Right renal pelvis (tissue), 4 donors: ENCODE measurements around the gene KLHL18. TPM values are rescaled to one million over a fixed set of nuclear protein-coding genes. Genes with fewer than 3 reads are reported as not detected.
"Not testable (repeated sequence)": the region's sequence is repeated elsewhere in the genome, so short reads cannot be mapped to it uniquely, and the experiment has no call there.

Experiments
- DNase-seq, 4 donors: peaks; one replicate each; pipeline ENCODE4 v3.0.0-alpha.2; 2013; ENCODE audit warnings: low read depth in 4 of 4, low spot score in 3 of 4, missing footprints in 1 of 4
- polyA plus RNA-seq, 4 donors: library from polyadenylated mRNA; unstranded; fragments of 120-200 nt; gene quantifications; one replicate each; pipeline ENCODE4 v1.2.1, GENCODE V29; 2013; ENCODE audit not compliant: insufficient read length in 4 of 4

KLHL18 gene
- polyA plus RNA-seq, 4 donors, result 12.4 to 14.5 (median 13.4) TPM

GRCh38 chr3:47348411-47349154, 65.8 kb downstream of the KLHL18 start:
- no peak for DNase-seq

GRCh38 chr3:47355010-47355409, 72.3 kb downstream of the KLHL18 start:
- DNase-seq, result no peak

- DNase-seq, result no peak
Observed at GRCh38 chr3:47356201-47356600, 73.5 kb downstream of the KLHL18 start.

- no peak for DNase-seq
Observed at GRCh38 chr3:47359323-47359722, 76.6 kb downstream of the KLHL18 start.

- DNase-seq, result not testable (repeated sequence)
Observed at GRCh38 chr3:47360110-47360517, 77.4 kb downstream of the KLHL18 start.

- no peak for DNase-seq
Observed at GRCh38 chr3:47362701-47363100, 80.0 kb downstream of the KLHL18 start.

- DNase-seq, result no peak
Observed at GRCh38 chr3:47365213-47366153, 82.7 kb downstream of the KLHL18 start.

- DNase-seq, result no peak
Observed at GRCh38 chr3:47366833-47367232, 84.1 kb downstream of the KLHL18 start.

- DNase-seq, result no peak
Observed at GRCh38 chr3:47367631-47368030, 84.9 kb downstream of the KLHL18 start.

- not testable (repeated sequence) for DNase-seq
Observed at GRCh38 chr3:47370020-47370419, 87.3 kb downstream of the KLHL18 start.

- no peak for DNase-seq
Observed at GRCh38 chr3:47370887-47371697, 88.3 kb downstream of the KLHL18 start.

- DNase-seq, result no peak
Observed at GRCh38 chr3:47374587-47374986, 91.8 kb downstream of the KLHL18 start.

GRCh38 chr3:47376393-47376792, 93.6 kb downstream of the KLHL18 start:
- no peak for DNase-seq

- no peak for DNase-seq
Observed at GRCh38 chr3:47377186-47377585, 94.4 kb downstream of the KLHL18 start.

- no peak for DNase-seq
Observed at GRCh38 chr3:47378869-47379268, 96.1 kb downstream of the KLHL18 start.

GRCh38 chr3:47379411-47379899, 96.7 kb downstream of the KLHL18 start:
- DNase-seq, result no peak

GRCh38 chr3:47380026-47380600, 97.4 kb downstream of the KLHL18 start:
- DNase-seq, result no peak

- DNase-seq, result peak; percentile 98 to 100 (median 99)
Observed at GRCh38 chr3:47380601-47381316, 98.0 kb downstream of the KLHL18 start, which contains the start of gene PTPN23. TSS of gene PTPN23 (plus strand) at chr3:47381021. CDS start at chr3:47381097, 76 bp downstream.
